ENCODE data around the gene OR52N4. TPM values are rescaled to one million over a fixed set of nuclear protein-coding genes. Genes with fewer than 3 reads are reported as not detected.

The OR52N4 gene
- not detected in 2 replicates for total RNA-seq (2014; rRNA removed; shearing (Covaris generic))

DNA sequence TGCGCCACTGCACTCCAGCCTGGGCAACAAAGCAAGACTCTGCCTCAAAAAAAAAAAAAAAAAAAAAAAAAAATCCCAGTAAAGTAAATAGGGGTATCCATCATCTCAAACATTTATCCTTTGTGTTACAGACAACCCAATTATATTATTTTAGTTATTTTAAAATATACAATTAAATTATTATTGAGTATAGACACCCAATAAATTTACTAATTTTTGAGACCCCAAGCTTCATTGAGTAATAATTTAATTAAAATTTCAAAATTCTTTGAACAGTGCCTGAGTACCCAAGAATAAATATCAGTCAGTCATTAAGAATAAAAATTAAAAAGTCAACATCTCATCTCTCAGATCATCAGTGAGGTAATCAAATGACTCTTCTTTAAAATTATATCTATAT, at the start of gene OR52N4:
OR52N4 (plus strand) TSS at position 301 of the 400 bp plus-strand sequence. CDS start 498 bp downstream, outside the sequence.

DNA sequence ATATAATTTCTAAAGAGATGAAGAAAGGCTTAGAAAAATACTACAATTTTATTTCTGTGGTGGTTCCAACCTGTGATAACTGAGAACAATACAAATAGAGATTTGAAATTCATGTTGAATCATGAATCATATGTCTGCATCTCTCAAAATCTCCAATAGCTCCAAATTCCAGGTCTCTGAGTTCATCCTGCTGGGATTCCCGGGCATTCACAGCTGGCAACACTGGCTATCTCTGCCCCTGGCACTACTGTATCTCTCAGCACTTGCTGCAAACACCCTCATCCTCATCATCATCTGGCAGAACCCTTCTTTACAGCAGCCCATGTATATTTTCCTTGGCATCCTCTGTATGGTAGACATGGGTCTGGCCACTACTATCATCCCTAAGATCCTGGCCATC, 17.6 kb upstream of the OR52N4 start, which contains the start of gene OR56B1:
OR56B1 (plus strand) TSS at position 53 of the 400 bp plus-strand sequence; CDS start at position 122, 69 bp downstream.

GRCh38 chr11:5783255-5783654, 29.2 kb downstream of the OR52N4 start, which contains the start of gene OR52N5:
Gene OR52N5 (minus strand): TSS chr11:5783355. CDS start chr11:5778634, 4,721 bp downstream.

GRCh38 chr11:5791165-5791564, 37.1 kb downstream of the OR52N4 start, which contains the start of gene OR52N1:
Gene OR52N1 (minus strand): TSS chr11:5791265. CDS start chr11:5788816, 2,449 bp downstream.

Other genes with a start within 250 kb of the OR52N4 start
- not detected in 2 replicates for gene UBQLN3, start 244.3 kb upstream of the OR52N4 start, total RNA-seq (2014; rRNA removed; shearing (Covaris generic))
- gene UBQLNL, start 237.5 kb upstream of the OR52N4 start, total RNA-seq (2014; rRNA removed; shearing (Covaris generic)): not detected in 2 replicates
- not detected in 2 replicates for gene OR52H1, start 205.7 kb upstream of the OR52N4 start, total RNA-seq (2014; rRNA removed; shearing (Covaris generic))
- not detected in 2 replicates for gene OR52B6, start 173.4 kb upstream of the OR52N4 start, total RNA-seq (2014; rRNA removed; shearing (Covaris generic))
- gene TRIM6, start 157.6 kb upstream of the OR52N4 start, total RNA-seq (2014; rRNA removed; shearing (Covaris generic)): 1.9 and 3.4 TPM in 2 replicates
- 2.4 and 5.0 TPM in 2 replicates for gene TRIM34, start 129.2 kb upstream of the OR52N4 start, total RNA-seq (2014; rRNA removed; shearing (Covaris generic))
- 9.8 and 11.9 TPM in 2 replicates for gene TRIM5, start 69.2 kb upstream of the OR52N4 start, total RNA-seq (2014; rRNA removed; shearing (Covaris generic))
- gene TRIM22, start 64.5 kb upstream of the OR52N4 start, total RNA-seq (2014; rRNA removed; shearing (Covaris generic)): 1.3 and 1.7 TPM in 2 replicates
- not detected in 2 replicates for gene OR56B1, start 17.8 kb upstream of the OR52N4 start, total RNA-seq (2014; rRNA removed; shearing (Covaris generic))
- gene OR52N5, start 29.1 kb downstream of the OR52N4 start, total RNA-seq (2014; rRNA removed; shearing (Covaris generic)): not detected in 2 replicates
- gene OR52N1, start 37.0 kb downstream of the OR52N4 start, total RNA-seq (2014; rRNA removed; shearing (Covaris generic)): not detected in 2 replicates
- gene OR52N2, start 54.7 kb downstream of the OR52N4 start, total RNA-seq (2014; rRNA removed; shearing (Covaris generic)): not detected in 2 replicates
- gene OR52E6, start 87.7 kb downstream of the OR52N4 start, total RNA-seq (2014; rRNA removed; shearing (Covaris generic)): not detected in 2 replicates
- not detected in 2 replicates for gene OR52E8, start 103.4 kb downstream of the OR52N4 start, total RNA-seq (2014; rRNA removed; shearing (Covaris generic))
- gene OR52E4, start 126.4 kb downstream of the OR52N4 start, total RNA-seq (2014; rRNA removed; shearing (Covaris generic)): not detected in 2 replicates
- gene OR52E5, start 139.0 kb downstream of the OR52N4 start, total RNA-seq (2014; rRNA removed; shearing (Covaris generic)): not detected in 2 replicates
- not detected in 2 replicates for gene OR56A3, start 188.0 kb downstream of the OR52N4 start, total RNA-seq (2014; rRNA removed; shearing (Covaris generic))
- gene OR56A5, start 214.3 kb downstream of the OR52N4 start, total RNA-seq (2014; rRNA removed; shearing (Covaris generic)): not detected in 2 replicates
- not detected in 2 replicates for gene OR52L1, start 232.7 kb downstream of the OR52N4 start, total RNA-seq (2014; rRNA removed; shearing (Covaris generic))